ENCODE data around the gene ZWILCH.

GRCh38 chr15:66569461-66570137 lies 64.5 kb downstream of the ZWILCH start:
- TF ChIP-seq CTCF (conservative IDR thresholded peaks at IDR 0.05; ENCODE audit: low read length): no peak
- no peak for TF ChIP-seq EZH2phosphoT487 (IDR thresholded peaks at IDR 0.05; ENCODE audit: borderline replicate concordance, low read depth, low read length)
